Measurements from ENCODE around the gene KIAA1217. TPM values are rescaled to one million over a fixed set of nuclear protein-coding genes. Genes with fewer than 3 reads are reported as not detected.

Gene KIAA1217
- total RNA-seq, 1 donor from 2014 or later, result 121 TPM

DNA sequence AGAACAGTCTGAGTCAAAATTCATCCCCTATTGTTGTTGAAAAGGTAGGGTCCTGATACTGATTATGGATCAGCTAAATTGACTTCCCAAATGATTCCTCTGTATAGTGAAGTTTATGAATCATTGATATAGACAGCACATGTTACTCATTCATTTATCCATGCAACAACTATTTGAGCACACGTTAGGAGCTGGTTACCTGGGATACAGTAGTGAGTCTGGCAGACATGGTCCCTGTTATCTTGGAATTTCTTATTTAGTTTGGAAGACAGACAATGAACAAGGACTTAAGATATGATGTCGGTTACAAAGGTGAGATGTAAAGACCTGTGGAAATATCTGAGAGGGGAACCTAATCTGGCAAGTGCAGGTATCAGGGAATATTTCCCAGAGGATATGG is 28.0 kb upstream of the KIAA1217 start:
- Mint-ChIP-seq H3K27me3 (no peaks in the 10 kb centered on the region), H3K9me3 (ENCODE audit: low read depth) (peaks cover 4% of the 10 kb centered on the region), H3K36me3 (ENCODE audit: insufficient read depth) (no peaks in the 10 kb centered on the region), H3K4me3 (ENCODE audit: low read depth) (no peak overlapping the region), H3K27ac (no peak overlapping the region), H3K4me1 (ENCODE audit: low read depth) (no peaks in the 10 kb centered on the region)
- DNase-seq (ENCODE audit: low spot score, unreplicated experiment), result no peak
- TF ChIP-seq, protein P1, sequence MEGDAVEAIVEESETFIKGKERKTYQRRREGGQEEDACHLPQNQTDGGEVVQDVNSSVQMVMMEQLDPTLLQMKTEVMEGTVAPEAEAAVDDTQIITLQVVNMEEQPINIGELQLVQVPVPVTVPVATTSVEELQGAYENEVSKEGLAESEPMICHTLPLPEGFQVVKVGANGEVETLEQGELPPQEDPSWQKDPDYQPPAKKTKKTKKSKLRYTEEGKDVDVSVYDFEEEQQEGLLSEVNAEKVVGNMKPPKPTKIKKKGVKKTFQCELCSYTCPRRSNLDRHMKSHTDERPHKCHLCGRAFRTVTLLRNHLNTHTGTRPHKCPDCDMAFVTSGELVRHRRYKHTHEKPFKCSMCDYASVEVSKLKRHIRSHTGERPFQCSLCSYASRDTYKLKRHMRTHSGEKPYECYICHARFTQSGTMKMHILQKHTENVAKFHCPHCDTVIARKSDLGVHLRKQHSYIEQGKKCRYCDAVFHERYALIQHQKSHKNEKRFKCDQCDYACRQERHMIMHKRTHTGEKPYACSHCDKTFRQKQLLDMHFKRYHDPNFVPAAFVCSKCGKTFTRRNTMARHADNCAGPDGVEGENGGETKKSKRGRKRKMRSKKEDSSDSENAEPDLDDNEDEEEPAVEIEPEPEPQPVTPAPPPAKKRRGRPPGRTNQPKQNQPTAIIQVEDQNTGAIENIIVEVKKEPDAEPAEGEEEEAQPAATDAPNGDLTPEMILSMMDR (IDR thresholded peaks at IDR 0.05; ENCODE audit: unreplicated experiment), result no peak

GRCh38 chr10:24184455-24184854 is 24.5 kb upstream of the KIAA1217 start:
- Mint-ChIP-seq H3K27me3 (no peaks in the 10 kb centered on the region), H3K4me1 (ENCODE audit: low read depth) (peaks cover 5% of the 10 kb centered on the region), H3K27ac (no peak overlapping the region), H3K4me3 (ENCODE audit: low read depth) (no peak overlapping the region), H3K36me3 (ENCODE audit: insufficient read depth) (no peaks in the 10 kb centered on the region), H3K9me3 (ENCODE audit: low read depth) (no peaks in the 10 kb centered on the region)
- TF ChIP-seq, protein P1 (IDR thresholded peaks at IDR 0.05; ENCODE audit: unreplicated experiment), result no peak
- no peak for DNase-seq (ENCODE audit: low spot score, unreplicated experiment)

DNA sequence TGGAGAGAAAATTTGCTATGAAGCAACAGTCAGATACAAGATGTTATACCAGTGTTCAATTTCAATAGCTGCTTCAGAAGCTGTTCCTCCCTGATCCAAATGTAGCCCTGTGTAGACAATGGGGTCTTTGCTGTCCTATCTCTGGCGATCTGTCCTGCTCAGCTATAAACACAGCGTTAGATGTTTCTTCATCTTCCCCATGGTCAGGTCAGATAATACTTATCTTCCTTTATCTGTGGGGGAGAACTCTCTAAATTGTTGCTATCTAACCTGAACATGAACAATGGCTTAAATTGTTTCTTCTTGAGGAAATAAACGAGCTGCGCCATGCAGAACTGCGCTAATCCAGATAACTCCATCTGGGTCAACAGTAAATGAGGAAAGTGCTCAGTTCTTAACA is 15.6 kb upstream of the KIAA1217 start:
- no peak for DNase-seq (ENCODE audit: low spot score, unreplicated experiment)
- Mint-ChIP-seq H3K27me3 (no peaks in the 10 kb centered on the region), H3K27ac (no peak overlapping the region), H3K4me3 (ENCODE audit: low read depth) (no peak overlapping the region), H3K9me3 (ENCODE audit: low read depth) (no peaks in the 10 kb centered on the region), H3K36me3 (ENCODE audit: insufficient read depth) (no peaks in the 10 kb centered on the region), H3K4me1 (ENCODE audit: low read depth) (peaks cover 9% of the 10 kb centered on the region)
- TF ChIP-seq, protein P1 (IDR thresholded peaks at IDR 0.05; ENCODE audit: unreplicated experiment), result no peak

GRCh38 chr10:24197263-24197662 is 11.7 kb upstream of the KIAA1217 start:
- H3K27ac Mint-ChIP-seq, result no peak overlapping the region
- no peaks in the 10 kb centered on the region for H3K9me3 Mint-ChIP-seq (ENCODE audit: low read depth)
- TF ChIP-seq, protein P1 (IDR thresholded peaks at IDR 0.05; ENCODE audit: unreplicated experiment), result no peak
- no peak overlapping the region for H3K4me3 Mint-ChIP-seq (ENCODE audit: low read depth)
- H3K36me3 Mint-ChIP-seq (ENCODE audit: insufficient read depth), result no peaks in the 10 kb centered on the region
- no peaks in the 10 kb centered on the region for H3K27me3 Mint-ChIP-seq
- H3K4me1 Mint-ChIP-seq (ENCODE audit: low read depth), result peaks cover 14% of the 10 kb centered on the region
- DNase-seq (ENCODE audit: low spot score, unreplicated experiment), result no peak

- Mint-ChIP-seq H3K27ac (peak overlapping the region; percentile 86), H3K9me3 (ENCODE audit: low read depth) (no peaks in the 10 kb centered on the region), H3K4me3 (ENCODE audit: low read depth) (no peak overlapping the region), H3K4me1 (ENCODE audit: low read depth) (peaks cover 20% of the 10 kb centered on the region), H3K36me3 (ENCODE audit: insufficient read depth) (no peaks in the 10 kb centered on the region), H3K27me3 (no peaks in the 10 kb centered on the region)
- TF ChIP-seq, protein P1 (IDR thresholded peaks at IDR 0.05; ENCODE audit: unreplicated experiment), result no peak
- DNase-seq (ENCODE audit: low spot score, unreplicated experiment), result no peak
These were observed 7.3 kb upstream of the KIAA1217 start for GRCh38 chr10:24201503-24202180.

Measured in progenitor cell of endocrine pancreas (in vitro differentiated cells).